Cardiac fibroblast (primary cell): ENCODE data around the gene PCAT7.

Experiments used
- DNase-seq, 2 donors: peaks; one replicate each; pipeline versions ENCODE4 v3.0.0 to v3.0.0-alpha.2; 2010; ENCODE audit warnings: low read depth in 2 of 2
- H3K4me3 ChIP-seq, 2 donors: replicated peaks in 1 of 2; 1 replicate in 1 of 2; 2 replicates in 1 of 2; pipeline ENCODE4 v1.5.1; 2011; ENCODE audit warnings: low read depth in 2 of 2, low read length in 2 of 2, mild to moderate bottlenecking in 2 of 2, moderate library complexity in 1 of 2
- TF ChIP-seq, protein P1 (sequence below): IDR thresholded peaks from one replicate; pipeline ENCODE4 v1.5.1; 2011; ENCODE audit warnings: low read depth, mild to moderate bottlenecking, low read length, inconsistent platforms

Gene PCAT7

DNA sequence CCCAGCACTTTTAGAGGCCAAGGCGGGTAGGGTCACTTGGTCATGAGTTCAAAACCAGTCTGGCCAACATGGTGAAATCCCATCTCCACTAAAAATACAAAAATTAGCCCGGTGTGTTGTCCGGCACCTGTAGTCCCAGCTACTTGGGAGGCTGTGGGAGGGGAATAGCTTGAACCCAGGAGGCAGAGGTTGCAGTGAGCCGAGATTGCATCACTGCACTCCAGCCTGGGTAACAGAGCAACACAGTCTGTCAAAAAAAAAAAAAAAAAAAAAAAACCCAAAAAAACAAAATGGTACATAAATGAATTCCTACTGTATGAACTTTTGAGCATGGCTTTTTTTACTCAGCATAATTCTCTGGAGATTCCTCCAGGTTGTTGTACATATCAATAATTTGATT is 37.6 kb upstream of the PCAT7 start:
- no peak overlapping the region for H3K4me3 ChIP-seq
- TF ChIP-seq, protein P1, sequence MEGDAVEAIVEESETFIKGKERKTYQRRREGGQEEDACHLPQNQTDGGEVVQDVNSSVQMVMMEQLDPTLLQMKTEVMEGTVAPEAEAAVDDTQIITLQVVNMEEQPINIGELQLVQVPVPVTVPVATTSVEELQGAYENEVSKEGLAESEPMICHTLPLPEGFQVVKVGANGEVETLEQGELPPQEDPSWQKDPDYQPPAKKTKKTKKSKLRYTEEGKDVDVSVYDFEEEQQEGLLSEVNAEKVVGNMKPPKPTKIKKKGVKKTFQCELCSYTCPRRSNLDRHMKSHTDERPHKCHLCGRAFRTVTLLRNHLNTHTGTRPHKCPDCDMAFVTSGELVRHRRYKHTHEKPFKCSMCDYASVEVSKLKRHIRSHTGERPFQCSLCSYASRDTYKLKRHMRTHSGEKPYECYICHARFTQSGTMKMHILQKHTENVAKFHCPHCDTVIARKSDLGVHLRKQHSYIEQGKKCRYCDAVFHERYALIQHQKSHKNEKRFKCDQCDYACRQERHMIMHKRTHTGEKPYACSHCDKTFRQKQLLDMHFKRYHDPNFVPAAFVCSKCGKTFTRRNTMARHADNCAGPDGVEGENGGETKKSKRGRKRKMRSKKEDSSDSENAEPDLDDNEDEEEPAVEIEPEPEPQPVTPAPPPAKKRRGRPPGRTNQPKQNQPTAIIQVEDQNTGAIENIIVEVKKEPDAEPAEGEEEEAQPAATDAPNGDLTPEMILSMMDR = no peak
- no peak for DNase-seq

- no peak for DNase-seq
- no peak overlapping the region for H3K4me3 ChIP-seq
- TF ChIP-seq, protein P1 = no peak
These were observed 29.4 kb upstream of the PCAT7 start for GRCh38 chr9:94525396-94526035.

GRCh38 chr9:94526271-94526670 is 28.6 kb upstream of the PCAT7 start:
- TF ChIP-seq, protein P1 = no peak
- no peak for DNase-seq
- no peak overlapping the region for H3K4me3 ChIP-seq

DNA sequence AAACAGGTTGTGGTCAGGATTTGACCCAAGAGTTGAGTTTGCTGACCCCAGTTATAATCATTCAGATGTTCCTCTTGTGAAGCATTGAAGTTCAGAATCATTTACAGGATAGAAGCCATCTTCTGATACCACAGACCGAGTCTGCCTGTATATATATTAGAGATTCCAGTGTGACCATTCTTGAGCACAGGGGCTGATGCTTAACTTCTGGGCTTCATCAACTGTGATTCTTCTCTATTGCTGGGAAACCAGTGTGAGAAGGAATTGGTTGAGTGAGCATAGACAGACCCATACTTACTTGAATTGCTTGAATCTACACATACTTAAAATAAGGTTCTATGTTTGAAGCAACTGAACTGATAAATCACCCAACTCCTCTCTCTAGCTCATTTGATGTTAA is 27.9 kb upstream of the PCAT7 start:
- DNase-seq = no peak
- TF ChIP-seq, protein P1 = no peak
- H3K4me3 ChIP-seq = no peak overlapping the region

GRCh38 chr9:94528886-94529285 is 26.0 kb upstream of the PCAT7 start:
- no peak for DNase-seq
- TF ChIP-seq, protein P1 = no peak
- H3K4me3 ChIP-seq = no peak overlapping the region

GRCh38 chr9:94533155-94533554 is 21.7 kb upstream of the PCAT7 start:
- H3K4me3 ChIP-seq = no peak overlapping the region

More at GRCh38 chr9:94533155-94533554, 21.7 kb upstream of the PCAT7 start:
- no peak for DNase-seq
- TF ChIP-seq, protein P1 = no peak
